Effector CD8-positive, alpha-beta T cell (primary cell): ENCODE results near the gene TBC1D14.
"Not testable (repeated sequence)": the region's sequence is repeated elsewhere in the genome, so short reads cannot be mapped to it uniquely, and the experiment has no call there.

ENCODE experiments used
- DNase-seq: peaks from one replicate; lab custom pipeline; 2025; lab: John Stamatoyannopoulos, UW

Gene TBC1D14

DNA sequence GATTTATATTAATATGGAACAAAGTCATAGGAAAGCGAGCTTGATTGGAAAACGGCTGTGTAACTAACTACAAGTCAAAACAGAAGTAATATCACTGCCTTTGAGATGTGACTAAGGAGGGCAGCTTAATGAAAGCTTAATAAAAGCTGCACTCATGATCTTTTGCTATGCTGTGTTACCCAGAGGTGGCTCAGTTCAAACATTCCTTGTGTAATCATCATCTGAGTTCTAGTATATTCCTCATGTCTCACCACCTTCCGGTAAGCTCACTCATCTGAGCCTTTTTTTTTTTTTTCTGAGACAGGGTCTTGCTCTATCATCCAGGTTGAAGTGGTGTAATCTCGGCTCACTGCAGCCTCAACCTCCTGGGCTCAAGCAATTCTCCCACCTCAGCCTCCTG is 153.2 kb downstream of the TBC1D14 start:
- no peak for DNase-seq

DNA sequence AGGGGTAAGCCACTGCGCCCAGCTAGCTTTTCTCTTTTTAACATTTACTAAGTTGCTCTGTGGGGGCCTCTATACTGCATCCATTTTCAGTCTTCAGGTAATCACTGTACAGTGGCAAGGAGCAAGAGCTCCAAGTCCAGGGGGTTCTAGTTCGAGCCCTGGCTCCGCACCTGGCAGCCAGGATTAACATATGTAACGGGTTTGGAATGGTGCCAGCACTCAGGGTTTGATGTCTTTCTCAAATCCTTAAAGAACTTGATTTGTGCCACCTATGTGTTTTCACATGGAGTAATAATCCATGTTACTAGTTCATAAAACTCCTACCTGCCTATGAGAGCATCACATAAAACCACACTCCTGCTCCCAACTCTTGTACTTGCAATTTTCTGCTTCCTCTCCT is 153.7 kb downstream of the TBC1D14 start:
- no peak for DNase-seq

DNA sequence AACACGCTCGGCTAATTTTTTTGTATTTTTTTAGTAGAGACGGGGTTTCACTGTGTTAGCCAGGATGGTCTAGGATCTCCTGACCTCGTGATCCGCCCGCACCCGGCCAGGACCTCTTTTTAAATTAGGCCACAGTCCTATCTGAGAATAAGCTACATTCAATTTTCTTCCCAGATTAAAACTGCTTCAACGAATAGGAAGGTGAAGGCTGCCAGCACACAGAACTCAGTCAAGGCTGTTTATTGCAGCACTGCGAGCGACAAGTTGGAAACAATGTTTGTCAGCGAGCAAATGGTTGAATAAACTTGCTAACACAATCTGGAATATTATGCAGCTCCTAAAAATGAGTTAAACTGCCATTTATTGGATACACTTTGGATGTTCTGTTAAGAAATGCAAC is 156.4 kb downstream of the TBC1D14 start:
- DNase-seq = no peak

GRCh38 chr4:7066493-7066892 is 156.9 kb downstream of the TBC1D14 start:
- no peak for DNase-seq

DNA sequence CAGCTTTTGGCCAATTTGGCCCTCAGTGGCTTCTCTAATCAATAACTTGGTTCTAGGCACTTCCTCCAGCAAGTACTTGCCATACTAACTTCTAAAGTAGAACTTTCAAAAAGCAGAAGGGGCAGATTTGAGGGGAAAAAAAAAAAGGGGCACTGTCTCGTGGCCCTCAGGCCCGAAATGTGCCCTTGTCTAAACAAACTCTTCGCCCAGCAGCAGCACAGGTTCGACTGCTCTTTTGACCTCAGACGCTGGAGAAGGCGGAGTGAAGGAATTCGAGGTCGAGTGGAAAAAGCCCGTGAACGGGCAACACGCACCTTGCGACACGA is 157.5 kb downstream of the TBC1D14 start:
- DNase-seq = no peak

GRCh38 chr4:7067452-7068278 is 158.0 kb downstream of the TBC1D14 start, which contains the start of gene GRPEL1:
TSS of gene GRPEL1 (minus strand) at chr4:7068064. CDS start at chr4:7068032, 32 bp downstream.
- peak; percentile 100 for DNase-seq

DNA sequence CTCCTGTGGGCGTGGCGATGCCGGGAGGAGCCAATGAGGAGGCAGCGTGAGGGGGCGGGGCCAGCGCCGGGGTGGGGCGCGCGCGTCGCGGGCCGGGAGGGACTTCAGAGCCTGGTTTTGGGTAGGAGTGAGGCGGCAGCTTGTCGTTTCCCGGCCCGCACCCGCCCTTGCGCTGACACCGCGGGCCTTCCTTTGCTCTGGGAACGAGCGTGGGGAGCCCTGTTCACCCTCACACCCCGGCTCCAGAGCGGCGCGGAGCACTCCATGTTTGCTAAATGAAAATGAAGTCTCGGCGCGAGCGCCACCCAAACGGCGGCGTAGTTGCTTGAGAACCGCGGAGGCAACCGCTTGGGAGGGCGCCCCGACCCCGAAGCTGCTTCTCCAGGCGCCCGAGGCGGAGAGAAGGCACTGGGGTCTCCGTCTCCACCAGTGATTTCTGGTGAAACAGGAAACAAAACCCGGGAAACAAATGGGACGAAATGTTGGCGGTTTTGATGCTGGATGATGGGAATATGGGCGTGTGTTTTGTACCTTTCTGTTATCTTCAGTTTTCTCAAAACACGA is 158.7 kb downstream of the TBC1D14 start:
- DNase-seq = no peak

GRCh38 chr4:7068883-7069282 is 159.3 kb downstream of the TBC1D14 start:
- DNase-seq = no peak

DNA sequence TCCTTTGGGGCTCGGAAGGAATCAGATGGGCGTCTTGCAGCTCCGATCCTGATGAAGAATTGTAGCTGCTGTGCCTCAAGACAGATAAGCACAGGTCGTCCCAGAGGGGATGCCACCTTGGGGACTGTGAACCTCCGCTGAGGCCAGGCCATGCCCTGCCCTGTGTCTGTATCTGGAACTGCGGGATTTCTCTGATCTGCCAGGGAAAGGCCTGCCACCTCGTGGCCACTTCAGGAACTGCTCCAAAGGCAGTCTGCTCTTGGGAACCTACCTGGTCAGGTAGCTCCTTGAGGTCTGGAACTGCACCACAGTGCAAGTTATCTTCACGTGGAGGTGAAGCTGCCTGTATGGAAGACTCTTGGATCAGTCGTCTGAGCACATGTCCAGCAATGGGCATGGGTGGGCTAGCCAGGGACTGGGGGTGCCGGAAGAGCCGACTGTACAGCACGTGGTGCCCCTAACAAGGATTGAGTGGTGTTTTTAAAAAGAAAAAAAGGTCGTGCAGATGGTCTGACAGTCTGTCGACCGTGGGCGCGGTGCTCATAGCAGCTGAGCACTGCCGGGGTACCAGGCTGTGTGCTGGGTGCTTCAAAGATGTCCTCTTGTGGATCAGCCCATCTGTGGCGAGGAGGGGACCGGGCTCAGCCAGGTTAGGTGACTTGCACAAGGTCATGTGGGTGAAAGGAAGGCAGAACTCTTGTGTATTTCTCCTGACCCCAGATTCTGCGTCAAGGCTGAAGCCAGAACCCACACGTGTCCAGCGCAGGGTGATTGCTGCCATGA is 161.3 kb downstream of the TBC1D14 start:
- peak; percentile 81 for DNase-seq

DNA sequence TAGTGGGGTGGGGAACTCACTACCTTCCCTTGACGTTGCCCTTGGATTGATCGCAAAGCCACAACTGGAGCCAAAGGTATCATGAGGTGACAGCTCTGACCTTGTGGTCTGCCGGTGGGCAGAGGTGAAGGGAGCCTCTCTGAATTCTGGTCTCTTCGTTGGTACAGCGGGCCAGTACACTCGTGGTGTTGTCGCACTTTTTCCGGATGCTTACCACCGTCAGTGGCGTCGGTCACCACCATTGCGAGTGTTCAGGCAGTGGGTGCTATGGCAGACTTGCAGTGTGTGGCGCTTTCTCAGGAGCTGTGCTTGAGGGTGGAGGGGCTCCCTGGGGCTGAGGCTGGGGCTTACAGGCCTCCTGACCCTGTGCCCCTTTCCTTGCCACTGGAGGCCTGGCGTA is 163.4 kb downstream of the TBC1D14 start:
- DNase-seq = no peak

GRCh38 chr4:7073526-7074390 is 164.1 kb downstream of the TBC1D14 start:
- no peak for DNase-seq

- DNase-seq = no peak
Measured at GRCh38 chr4:7074426-7074825, 164.8 kb downstream of the TBC1D14 start.

DNA sequence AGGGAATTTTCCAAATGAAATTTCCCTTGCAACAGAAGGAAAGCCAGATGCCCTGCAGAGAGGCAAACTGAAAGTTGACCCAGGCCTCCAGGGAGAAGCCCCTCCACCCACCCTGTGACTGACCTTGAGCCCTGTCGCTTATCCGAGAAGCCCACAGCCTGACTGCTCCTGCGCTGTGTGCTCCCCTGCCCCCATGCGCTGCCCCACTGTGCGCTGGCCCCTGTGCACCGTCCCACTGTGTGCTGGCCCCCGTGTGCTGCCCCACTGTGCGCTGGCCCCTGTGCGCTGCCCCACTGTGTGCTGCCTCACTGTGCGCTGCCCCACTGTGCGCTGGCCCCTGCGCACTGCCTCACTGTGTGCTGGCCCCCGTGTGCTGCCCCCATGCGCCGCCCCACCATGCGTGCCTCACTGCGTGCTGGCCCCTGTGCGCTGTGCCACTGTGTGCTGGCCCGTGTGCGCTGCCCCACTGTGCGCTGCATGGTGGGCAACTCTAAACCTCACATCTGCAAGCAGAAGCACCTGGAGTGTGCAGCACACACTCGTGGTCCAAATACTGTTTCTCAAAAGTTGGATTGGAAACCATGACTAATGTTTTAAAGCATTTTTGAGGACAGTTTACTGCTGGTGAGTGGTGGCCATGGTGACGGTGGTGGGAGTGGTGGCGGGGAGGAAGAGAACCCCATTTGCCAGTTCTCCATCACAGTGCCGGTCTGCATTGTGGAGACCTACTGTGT is 166.5 kb downstream of the TBC1D14 start:
- DNase-seq = no peak

GRCh38 chr4:7076696-7077082 is 167.1 kb downstream of the TBC1D14 start:
- no peak for DNase-seq

GRCh38 chr4:7077371-7077770 is 167.7 kb downstream of the TBC1D14 start:
- DNase-seq = no peak

GRCh38 chr4:7078025-7078424 is 168.4 kb downstream of the TBC1D14 start:
- no peak for DNase-seq

GRCh38 chr4:7079483-7079882 is 169.9 kb downstream of the TBC1D14 start:
- not testable (repeated sequence) for DNase-seq

DNA sequence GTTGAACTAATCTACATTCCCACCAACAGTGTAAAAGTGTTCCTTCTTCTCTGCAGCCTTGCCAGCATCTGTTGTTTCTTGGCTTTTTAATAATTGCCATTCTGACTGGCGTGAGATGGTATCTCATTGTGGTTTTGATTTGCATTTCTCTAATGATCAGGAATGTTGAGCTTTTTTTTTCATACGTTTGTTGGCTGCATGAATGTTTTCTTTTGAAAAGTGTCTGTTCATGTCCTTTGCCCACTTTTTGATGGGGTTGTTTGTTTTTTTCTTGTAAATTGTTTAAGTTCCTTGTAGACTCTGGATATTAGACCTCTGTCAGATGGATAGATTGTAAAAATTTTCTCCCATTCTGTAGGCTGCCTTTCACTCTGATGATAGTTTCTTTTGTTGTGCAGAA is 170.3 kb downstream of the TBC1D14 start:
- DNase-seq = not testable (repeated sequence)
